SK-N-SH treated with all-trans-retinoic acid at 6 μM for 48 hours (cell line): ENCODE results near the gene SYCP2L.
"Not testable (repeated sequence)": the region's sequence is repeated elsewhere in the genome, so short reads cannot be mapped to it uniquely, and the experiment has no call there.

Source experiments
- CSDC2 ChIP-seq: fragments of 250-450 bp; sonication (Bioruptor Pico); IDR thresholded peaks from 2 replicates; pipeline ENCODE4 v1.5.0; 2020; ENCODE audit warnings: mild to moderate bottlenecking, moderate library complexity
- ISL1 ChIP-seq: fragments of 250-450 bp; sonication (Bioruptor Pico); IDR thresholded peaks from 2 replicates; pipeline ENCODE4 v2.1.2; 2022; ENCODE audit warnings: mild to moderate bottlenecking, moderate library complexity
- ZNF70 ChIP-seq: fragments of 450-650 bp; formaldehyde crosslinking; IDR thresholded peaks from 2 replicates; pipeline ENCODE4 v1.5.0; 2020; ENCODE audit warnings: mild to moderate bottlenecking, moderate library complexity

GRCh38 chr6:10866709-10867108 lies 20.1 kb upstream of the SYCP2L start:
- not testable (repeated sequence) for TF ChIP-seq ZNF70 (CRISPR knock-in tag); CSDC2; ISL1
